OCI-LY1 (cell line): ENCODE measurements around the gene SELP.

Source experiments
- H2AFZ ChIP-seq: fragments of 200-600 bp; sonication (generic), shearing (Covaris generic); 2 replicates; pipeline ENCODE4 v1.6.0; 2014; ENCODE audit warnings: antibody characterized with exemption, mild to moderate bottlenecking, low read length
- H3F3A ChIP-seq: fragments of 200-600 bp; sonication (generic), shearing (Covaris generic); 2 replicates; pipeline ENCODE4 v1.6.0; 2014; ENCODE audit warnings: mild to moderate bottlenecking, antibody characterized with exemption, low read length, moderate library complexity; ENCODE audit not compliant: insufficient read depth
- H3K27ac ChIP-seq: fragments of 200-600 bp; sonication (generic); 2 replicates; pipeline ENCODE4 v1.5.1; 2014; ENCODE audit warnings: low read length, mixed run types, mild to moderate bottlenecking, low read depth; ENCODE audit not compliant: poor library complexity, severe bottlenecking
- H3K27me3 ChIP-seq: fragments of 200-600 bp; sonication (generic); 2 replicates; pipeline ENCODE4 v1.6.0; 2014; ENCODE audit warnings: antibody characterized with exemption, mild to moderate bottlenecking, low read length, moderate library complexity; ENCODE audit not compliant: insufficient read depth
- H3K36me3 ChIP-seq: fragments of 200-600 bp; sonication (generic); 2 replicates; pipeline ENCODE4 v1.6.1; 2014; ENCODE audit warnings: mild to moderate bottlenecking, antibody characterized with exemption, low read length, moderate library complexity, mixed read lengths; ENCODE audit not compliant: insufficient read depth
- H3K4me1 ChIP-seq: fragments of 200-600 bp; sonication (generic); 2 replicates; pipeline ENCODE4 v1.5.1; 2014; ENCODE audit warnings: mild to moderate bottlenecking, low read length, moderate library complexity; ENCODE audit not compliant: insufficient read depth, severe bottlenecking
- H3K4me2 ChIP-seq: fragments of 200-600 bp; sonication (generic), shearing (Covaris generic); 2 replicates; pipeline ENCODE4 v1.6.1; 2014; ENCODE audit warnings: low read length
- H3K4me3 ChIP-seq: fragments of 200-600 bp; sonication (generic); 2 replicates; pipeline ENCODE4 v1.5.1; 2014; ENCODE audit warnings: low read length, low read depth, mild to moderate bottlenecking, mixed read lengths; ENCODE audit not compliant: poor library complexity, severe bottlenecking
- H3K79me2 ChIP-seq: fragments of 200-600 bp; shearing (Covaris generic); 2 replicates; pipeline ENCODE4 v1.6.1; 2016; ENCODE audit warnings: mixed run types, low read length, mixed read lengths; ENCODE audit not compliant: insufficient read depth
- H3K9ac ChIP-seq: fragments of 200-600 bp; sonication (generic), shearing (Covaris generic); 2 replicates; pipeline ENCODE4 v1.6.1; 2014; ENCODE audit warnings: mild to moderate bottlenecking, low read length, mixed read lengths
- H3K9me2 ChIP-seq: fragments of 200-600 bp; sonication (generic), shearing (Covaris generic); 2 replicates; pipeline ENCODE4 v1.6.1; 2014; ENCODE audit warnings: low read depth, mild to moderate bottlenecking, low read length, mixed read lengths
- H3K9me3 ChIP-seq: fragments of 200-600 bp; shearing (Covaris generic); 2 replicates; pipeline ENCODE4 v1.6.1; 2014; ENCODE audit warnings: low read length, mixed read lengths
- H4K20me1 ChIP-seq: fragments of 200-600 bp; sonication (generic), shearing (Covaris generic); 2 replicates; pipeline ENCODE4 v1.6.0; 2016; ENCODE audit warnings: mild to moderate bottlenecking, low read length; ENCODE audit not compliant: insufficient read depth
- CTCF ChIP-seq: fragments of 200-600 bp; sonication (generic), shearing (Covaris generic); IDR thresholded peaks from 2 replicates; pipeline ENCODE4 v1.5.1; 2017; ENCODE audit warnings: mild to moderate bottlenecking, antibody characterized with exemption, low read length, moderate library complexity, mixed read lengths
- EZH2 ChIP-seq: fragments of 200-600 bp; sonication (generic), shearing (Covaris generic); IDR thresholded peaks from 2 replicates; pipeline ENCODE4 v1.8.0; 2017; ENCODE audit warnings: borderline replicate concordance, mixed run types, mild to moderate bottlenecking, antibody characterized with exemption, low read length, moderate library complexity, mixed read lengths

Gene SELP

DNA sequence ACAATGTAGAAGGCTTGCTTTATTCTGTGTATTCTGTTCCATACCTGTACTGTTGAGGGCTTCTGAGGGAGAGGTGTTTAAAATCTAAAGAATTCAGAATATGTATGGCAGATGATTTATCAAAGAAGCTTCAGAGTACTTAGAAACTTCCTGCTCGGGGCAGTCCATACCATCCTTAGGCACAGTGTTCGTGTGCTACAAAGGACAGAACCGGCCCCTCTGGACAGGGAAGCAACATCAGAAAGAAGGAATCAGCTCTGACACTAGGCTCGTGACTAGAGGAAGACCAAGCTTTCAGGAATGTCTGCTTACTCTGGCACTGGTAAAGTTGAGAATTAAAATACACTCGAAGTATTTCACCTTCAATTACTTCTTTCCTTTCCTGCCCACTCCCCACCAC is 14.1 kb downstream of the SELP start:
- no peaks in the 10 kb centered on the region for H3K36me3 ChIP-seq
- H2AFZ ChIP-seq = no peak overlapping the region
- H3K9ac ChIP-seq = no peak overlapping the region
- H3K27me3 ChIP-seq = no peaks in the 10 kb centered on the region
- no peaks in the 10 kb centered on the region for H3K79me2 ChIP-seq
- no peaks in the 10 kb centered on the region for H3K4me1 ChIP-seq
- no peak overlapping the region for H3K27ac ChIP-seq
- no peak overlapping the region for H3K4me2 ChIP-seq
- H3F3A ChIP-seq = no peaks in the 10 kb centered on the region
- no peaks in the 10 kb centered on the region for H3K9me2 ChIP-seq
- no peaks in the 10 kb centered on the region for H3K9me3 ChIP-seq
- TF ChIP-seq CTCF = no peak
- TF ChIP-seq EZH2 = no peak
- no peak overlapping the region for H3K4me3 ChIP-seq
- H4K20me1 ChIP-seq = no peaks in the 10 kb centered on the region

GRCh38 chr1:169610858-169611257 is 19.1 kb downstream of the SELP start:
- Histone ChIP-seq H3F3A (no peaks in the 10 kb centered on the region), H3K36me3 (no peaks in the 10 kb centered on the region), H3K27ac (no peak overlapping the region), H3K27me3 (no peaks in the 10 kb centered on the region), H3K9me2 (no peaks in the 10 kb centered on the region), H3K4me2 (no peak overlapping the region), H2AFZ (no peak overlapping the region), H4K20me1 (no peaks in the 10 kb centered on the region), H3K4me3 (no peak overlapping the region), H3K9me3 (no peaks in the 10 kb centered on the region), H3K9ac (no peak overlapping the region), H3K4me1 (no peaks in the 10 kb centered on the region), H3K79me2 (no peaks in the 10 kb centered on the region)
- no peak for TF ChIP-seq EZH2
- TF ChIP-seq CTCF = no peak

DNA sequence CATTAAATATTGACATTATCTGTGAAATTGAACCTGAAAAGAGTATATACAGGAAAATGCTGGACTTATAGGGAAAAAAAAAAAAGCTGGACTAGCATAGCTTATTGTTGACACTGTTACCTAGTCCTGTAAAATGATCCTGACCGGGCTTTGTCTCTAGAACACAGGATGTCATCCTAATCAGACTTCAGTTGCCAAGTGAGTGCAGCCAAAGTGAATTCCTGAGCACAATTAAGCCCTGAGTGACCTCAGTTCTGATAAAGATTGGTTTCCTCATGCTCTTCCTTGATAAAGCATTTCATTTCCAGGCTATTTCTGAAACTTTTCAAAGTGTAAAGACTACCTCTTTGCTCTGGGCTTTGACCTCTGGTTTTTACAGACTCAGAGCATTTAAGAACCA is 19.8 kb downstream of the SELP start:
- H3K9ac ChIP-seq = no peak overlapping the region
- H3K9me3 ChIP-seq = no peaks in the 10 kb centered on the region
- no peak overlapping the region for H3K27ac ChIP-seq
- no peaks in the 10 kb centered on the region for H3K79me2 ChIP-seq
- H3K9me2 ChIP-seq = no peaks in the 10 kb centered on the region
- no peak overlapping the region for H2AFZ ChIP-seq
- no peaks in the 10 kb centered on the region for H3K27me3 ChIP-seq
- TF ChIP-seq CTCF (no peak), EZH2 (no peak)
- H3K36me3 ChIP-seq = no peaks in the 10 kb centered on the region
- H3K4me1 ChIP-seq = peaks cover under 1% of the 10 kb centered on the region
- no peaks in the 10 kb centered on the region for H4K20me1 ChIP-seq
- no peak overlapping the region for H3K4me3 ChIP-seq
- no peak overlapping the region for H3K4me2 ChIP-seq
- no peaks in the 10 kb centered on the region for H3F3A ChIP-seq
